GM18907 (cell line): ENCODE results near the gene ADAP1.

Source experiments
- ATAC-seq: cut with Tn5 transposase; IDR thresholded peaks from one replicate; pipeline ENCODE4 v1.9.1; 2021; ENCODE audit warnings: mild to moderate bottlenecking, moderate library complexity; ENCODE audit not compliant: unreplicated experiment

The ADAP1 gene

DNA sequence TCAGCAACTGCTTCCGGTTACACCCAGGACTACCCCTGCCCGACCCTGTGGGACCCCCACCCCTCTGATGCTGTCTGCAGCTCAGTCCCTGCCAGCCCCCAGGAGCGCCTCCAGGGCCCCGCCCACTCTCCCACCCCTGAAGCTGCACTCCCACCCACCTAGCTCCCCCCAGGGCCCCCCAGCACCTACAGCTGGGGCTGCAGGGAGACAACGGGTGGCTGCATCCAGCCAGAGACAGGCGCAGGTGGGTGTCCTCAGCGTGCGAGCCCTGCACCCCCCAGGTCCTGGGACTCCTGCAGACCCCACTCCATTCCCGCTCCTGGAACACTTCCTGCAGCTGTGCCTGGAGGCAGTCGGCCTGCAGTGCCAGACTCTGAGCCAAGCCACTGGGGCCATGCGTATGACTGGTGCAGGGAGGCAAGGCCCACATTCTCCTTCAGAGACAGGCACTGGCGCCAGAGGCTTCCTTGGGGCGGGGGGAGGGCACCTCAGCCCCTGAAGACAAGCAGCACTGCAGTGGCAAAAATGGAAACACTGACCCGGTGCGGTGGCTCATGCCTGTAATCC, 34.6 kb upstream of the ADAP1 start:
- no peak for ATAC-seq

DNA sequence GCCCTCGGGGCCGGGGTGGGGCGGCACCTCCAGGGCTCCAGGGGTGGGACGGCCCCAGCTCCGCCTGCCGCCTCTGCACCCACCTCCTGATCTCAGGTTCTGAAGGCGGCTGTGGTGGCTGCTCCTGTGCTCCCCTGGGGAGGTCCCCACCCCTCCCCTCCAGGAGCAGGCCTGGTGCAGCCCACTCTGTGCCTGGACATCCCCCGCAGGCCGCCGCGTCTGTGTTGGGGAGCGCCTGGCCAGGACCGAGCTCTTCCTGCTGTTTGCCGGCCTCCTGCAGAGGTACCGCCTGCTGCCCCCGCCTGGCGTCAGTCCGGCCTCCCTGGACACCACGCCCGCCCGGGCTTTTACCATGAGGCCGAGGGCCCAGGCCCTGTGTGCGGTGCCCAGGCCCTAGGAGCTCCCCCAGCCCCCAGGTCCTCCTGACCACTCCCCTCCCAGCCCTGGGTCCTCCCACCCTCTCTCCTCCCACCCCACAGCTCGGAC, 34.0 kb upstream of the ADAP1 start:
- no peak for ATAC-seq

DNA sequence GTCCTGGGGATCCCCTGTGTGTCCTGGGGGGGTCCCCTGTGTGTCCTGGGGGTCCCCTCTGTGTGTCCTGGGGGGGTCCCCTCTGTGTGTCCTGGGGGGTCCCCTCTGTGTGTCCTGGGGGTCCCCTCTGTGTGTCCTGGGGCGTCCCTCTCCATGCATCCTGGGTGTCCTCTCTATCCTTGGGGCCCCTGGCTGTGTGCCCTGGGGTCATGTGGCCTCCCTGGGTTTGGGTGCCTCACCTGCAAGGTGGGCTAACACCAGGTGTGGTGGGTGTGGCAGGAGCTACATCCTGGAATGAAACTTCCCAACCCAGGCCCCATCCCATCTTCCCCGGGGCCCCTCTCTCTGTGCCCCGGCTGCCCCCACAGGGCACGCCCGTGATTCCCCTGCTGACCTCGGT, 33.4 kb upstream of the ADAP1 start:
- no peak for ATAC-seq

DNA sequence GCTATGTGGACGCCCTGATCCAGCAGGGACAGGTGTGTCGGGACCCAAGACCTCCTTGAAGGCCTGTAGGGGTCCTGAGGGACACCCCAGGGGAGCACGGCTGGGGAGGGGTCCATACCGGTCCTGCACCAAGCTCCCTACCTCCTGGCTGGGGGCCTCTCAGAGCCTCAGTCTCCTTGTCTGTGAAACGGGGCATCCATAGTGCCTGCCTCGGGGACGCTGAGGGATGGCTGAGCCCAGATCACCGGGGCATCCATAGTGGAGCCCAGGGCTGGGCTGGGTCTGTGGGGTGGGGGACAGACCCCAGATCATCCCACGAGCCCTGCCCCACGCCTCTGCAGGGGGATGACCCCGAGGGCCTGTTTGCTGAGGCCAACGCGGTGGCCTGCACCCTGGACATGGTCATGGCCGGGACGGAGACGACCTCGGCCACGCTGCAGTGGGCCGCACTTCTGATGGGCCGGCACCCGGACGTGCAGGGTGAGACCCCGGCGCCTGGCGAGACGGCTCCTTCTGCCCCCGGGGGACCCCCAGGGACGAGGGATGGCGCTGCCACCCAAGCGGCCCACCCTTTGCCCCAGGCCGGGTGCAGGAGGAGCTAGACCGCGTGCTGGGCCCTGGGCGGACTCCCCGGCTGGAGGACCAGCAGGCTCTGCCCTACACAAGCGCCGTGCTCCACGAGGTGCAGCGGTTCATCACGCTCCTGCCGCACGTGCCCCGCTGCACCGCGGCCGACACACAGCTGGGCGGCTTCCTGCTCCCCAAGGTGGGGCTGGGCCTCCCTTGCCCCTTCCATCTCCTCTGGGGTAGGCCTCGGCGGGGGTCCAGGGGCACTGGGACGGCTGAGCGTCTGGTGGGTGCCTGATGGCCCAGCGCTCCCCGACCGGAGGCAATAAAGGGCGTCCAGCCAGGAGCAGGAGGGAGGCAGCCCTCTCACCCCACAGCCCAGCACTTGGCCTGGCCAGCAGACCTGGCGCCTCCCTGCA, 32.6 kb upstream of the ADAP1 start:
- ATAC-seq, result no peak

DNA sequence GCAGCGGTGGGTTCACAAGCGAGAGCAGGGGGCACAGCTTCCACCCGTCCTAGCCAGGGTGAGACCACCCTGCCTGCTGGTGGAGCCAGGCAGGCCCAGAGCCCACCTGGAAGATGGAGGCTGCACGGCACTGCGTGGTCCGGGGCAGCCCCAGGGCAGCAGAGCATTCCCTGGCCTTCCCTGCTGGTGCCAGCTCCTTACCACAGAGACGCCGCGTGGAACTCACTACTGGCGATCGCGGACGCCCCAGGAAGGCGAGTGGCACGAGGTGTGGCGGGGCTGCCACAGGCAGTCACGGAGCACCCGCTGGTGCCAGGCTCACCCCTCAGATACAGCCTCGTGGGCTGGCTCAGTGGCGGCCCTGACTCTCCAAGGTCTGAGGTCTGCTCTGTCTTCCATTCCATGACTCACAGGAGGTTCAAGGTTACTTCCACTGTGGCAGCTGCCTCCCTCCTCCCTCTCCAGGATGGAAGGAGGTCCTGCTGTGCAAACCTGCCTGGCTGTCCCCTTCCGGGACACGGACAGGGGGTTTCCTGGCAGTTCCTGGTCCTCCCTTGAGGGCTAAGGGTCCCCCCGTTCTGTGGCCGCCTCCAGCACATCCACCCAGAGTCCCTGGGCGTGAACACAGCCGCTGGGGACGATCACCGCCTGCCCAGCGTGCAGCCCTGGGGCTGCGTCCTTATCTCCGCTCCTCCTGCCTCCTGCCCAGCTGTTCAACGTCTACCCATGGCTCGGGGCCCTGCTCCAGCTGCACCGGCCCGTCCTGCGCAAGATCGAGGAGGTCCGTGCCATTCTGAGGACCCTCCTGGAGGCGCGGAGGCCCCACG, 31.6 kb upstream of the ADAP1 start:
- no peak for ATAC-seq

DNA sequence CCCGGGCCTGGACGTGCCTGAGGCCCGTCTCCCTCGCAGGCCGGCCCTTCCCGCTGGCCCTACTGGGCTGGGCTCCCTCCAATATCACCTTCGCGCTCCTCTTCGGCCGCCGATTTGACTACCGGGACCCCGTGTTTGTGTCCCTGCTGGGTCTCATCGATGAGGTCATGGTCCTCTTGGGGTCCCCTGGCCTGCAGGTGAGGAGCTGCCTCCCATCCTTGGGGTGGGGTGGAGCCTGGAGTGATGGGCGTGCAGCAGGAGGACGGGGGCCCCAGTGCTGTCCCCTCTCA, 30.6 kb upstream of the ADAP1 start:
- ATAC-seq, result no peak

DNA sequence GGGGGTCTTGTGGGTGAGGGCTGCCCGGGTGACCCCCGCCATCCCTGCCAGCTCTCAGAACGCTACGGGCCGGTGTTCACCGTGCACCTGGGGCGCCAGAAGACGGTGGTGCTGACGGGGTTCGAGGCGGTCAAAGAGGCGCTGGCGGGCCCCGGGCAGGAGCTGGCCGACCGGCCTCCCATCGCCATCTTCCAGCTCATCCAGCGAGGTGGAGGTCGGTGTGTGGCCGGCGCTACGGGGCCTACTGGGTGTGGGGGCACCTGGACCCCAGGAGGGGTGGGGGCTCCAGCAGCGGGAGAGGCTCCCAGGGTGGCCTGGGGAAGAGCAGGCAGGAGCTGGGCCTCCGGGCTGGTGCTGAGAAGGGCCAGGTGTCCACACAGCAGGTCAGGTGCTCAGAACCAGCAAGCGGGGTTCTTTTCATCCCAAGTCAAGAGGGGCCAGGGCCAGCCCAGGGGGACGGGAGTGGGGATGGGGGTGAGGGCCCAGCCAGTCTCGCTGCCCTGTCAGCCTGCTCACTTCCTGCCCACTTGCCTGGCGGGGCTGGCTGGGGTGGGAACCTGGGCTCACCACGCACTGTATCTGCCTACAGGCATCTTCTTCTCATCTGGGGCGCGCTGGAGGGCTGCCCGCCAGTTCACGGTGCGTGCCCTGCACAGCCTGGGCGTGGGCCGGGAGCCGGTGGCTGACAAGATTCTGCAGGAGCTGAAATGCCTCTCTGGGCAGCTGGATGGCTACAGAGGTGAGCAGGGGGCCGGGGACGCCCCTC, 30.1 kb upstream of the ADAP1 start:
- ATAC-seq, result no peak

DNA sequence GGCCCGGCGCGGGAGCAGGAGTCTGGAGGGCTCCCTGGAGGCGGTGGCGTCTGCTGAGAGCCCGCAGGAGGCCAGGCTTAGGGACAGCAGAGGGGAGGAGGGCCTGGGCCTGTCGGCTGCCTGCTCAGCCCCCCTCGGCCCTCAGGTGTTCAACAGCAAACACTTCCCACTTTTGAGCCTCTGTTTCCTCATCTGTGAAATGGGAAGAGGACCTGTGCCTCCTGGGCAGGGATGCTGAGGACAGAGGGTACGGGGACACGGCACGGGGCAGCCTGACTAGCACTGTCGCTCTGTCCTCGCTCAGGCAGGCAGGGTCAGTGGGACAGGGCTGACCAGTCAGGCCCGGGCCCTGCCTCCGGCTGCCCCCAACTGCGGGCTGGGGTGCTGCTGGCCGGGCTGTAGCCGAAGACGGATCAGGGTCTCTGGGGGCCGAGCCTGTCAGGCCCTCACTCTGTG, 29.2 kb upstream of the ADAP1 start:
- ATAC-seq, result no peak

DNA sequence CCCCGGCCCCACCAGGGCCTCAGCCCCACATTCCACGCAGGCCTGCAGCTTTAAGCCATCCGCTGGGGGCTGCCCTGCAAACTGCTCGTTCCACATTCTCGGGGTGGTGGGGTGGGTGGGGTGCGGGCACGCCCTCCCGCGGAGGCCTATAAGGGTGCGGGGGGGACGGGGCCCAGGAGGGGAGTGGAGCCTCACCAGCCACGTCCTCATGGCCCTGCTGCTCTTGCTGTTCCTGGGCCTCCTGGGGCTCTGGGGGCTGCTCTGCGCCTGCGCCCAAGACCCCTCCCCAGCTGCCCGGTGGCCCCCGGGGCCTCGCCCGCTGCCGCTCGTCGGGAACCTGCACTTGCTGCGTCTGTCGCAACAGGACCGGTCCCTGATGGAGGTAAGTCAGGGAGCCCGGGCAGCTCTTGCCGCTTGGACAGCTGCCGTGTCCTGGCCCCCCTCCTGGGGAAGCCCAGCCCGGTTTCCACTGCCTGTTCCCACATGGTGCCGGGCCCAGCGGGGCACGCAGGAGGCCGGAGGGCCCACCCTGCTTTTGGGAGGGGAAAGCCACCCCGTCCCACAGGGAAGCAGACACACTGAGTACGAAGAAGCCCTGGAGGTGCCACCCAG, 28.6 kb upstream of the ADAP1 start, which contains the start of gene CYP2W1:
CYP2W1 (plus strand) TSS at position 178 of the 612 bp plus-strand sequence; CDS start at position 209, 31 bp downstream.
- no peak for ATAC-seq

DNA sequence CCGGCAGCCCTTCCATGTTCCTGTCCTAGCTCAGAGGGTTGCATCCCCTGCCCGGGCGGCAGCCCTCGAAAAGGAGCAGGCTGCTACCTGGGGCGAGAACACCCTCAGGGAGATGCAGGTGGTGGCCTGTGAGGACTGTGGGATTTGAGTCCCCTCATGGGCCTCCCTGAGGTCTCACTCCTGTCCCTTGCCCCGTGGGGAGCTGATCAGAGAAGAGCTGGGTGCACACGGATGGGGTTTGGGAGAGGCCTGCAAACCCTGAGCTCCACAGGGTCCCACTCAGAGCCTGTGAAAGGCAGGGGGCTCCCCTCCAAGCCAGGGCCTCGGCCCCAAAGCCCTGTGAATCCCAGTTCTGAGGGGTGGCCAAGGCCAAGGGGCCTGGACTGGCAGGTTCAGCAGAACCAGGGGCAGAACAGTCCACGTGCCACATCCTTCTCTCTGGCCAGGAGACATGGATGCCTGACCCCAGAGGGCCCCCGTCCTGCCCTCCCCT, 28.1 kb upstream of the ADAP1 start:
- no peak for ATAC-seq

DNA sequence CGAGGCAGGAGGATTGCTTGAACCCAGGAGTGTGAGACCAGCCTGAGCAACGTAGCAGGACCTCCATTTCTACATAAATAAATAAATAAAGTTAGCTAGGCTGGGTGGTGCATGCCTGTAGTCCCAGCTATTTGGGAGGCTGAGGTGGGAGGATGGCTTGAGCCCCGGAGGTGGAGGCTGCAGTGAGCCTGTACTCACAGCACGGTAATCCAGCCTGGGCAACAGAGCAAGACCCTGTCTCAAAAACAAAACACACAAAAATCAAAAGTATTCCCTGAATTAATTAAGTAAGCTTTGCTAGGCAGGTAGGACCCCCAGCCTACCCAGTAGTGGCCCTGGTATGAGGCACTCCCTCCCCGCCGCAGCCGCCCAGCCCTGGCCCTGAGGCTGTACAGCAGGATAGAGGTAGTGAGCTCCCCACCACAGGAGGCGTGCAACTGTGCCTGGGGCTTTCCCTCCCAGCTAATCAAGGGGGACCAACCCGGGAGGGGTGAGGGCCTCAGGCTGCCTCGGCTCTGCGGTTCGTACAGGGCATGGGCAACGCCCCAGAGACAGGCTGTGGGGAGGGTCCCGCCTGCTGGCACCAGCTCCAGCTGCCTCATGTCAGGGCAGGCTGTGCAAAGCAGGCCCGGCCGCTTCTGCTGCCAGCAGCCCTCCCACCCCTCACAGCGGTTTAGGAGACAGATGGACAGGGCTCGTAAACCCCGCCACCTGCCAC, 27.5 kb upstream of the ADAP1 start:
- no peak for ATAC-seq

DNA sequence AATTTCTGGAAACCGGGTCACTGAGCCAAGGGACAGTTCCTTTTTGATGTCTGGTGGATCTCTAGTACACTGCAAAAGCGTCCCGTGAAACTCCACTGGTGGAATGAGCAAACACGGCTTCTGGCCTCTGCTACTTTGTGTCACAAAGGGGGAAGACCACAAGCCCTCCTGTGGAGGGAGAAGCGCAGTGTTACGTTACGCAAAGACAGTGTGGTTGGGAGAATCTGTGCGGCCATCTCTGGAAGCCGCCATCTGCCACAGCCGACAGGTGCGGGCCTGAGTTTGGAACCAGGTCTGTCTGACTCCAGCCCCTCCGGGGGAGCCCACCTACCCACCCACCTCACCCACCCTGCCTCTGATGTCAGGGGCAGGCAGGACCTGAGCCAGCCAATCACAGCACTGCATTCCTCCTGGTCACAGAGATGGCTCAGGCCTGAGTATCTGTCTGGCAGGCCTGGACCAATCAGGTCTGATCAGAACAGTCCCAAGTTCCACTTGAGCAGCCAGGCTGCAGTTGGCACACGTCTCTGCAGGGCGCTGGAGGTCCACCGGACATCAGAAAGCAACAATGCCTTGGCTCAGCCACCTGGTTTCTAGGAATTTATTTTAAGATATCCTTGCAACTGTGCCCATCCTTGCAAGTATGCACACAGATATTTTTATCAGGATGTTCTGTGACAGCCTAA, 25.5 kb upstream of the ADAP1 start:
- no peak for ATAC-seq

DNA sequence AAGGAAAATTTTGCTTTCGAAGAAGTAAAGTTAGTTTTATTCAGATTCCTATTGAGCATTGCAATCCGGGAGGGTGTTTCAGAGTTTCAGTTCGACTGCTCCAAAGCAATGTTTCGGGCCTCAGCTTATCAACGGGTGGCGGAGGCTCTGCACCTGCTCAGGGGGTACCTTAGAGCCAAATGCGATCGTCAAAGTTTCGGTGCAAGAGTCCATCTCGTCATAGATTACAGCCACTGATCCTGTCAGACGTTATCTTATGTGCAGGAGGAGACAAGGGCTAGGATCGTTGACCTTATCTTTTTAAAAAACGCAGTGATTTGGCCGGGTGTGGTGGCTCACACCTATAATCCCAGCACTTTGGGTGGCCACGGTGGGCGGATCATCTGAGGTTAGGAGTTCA, 24.7 kb upstream of the ADAP1 start:
- no peak for ATAC-seq

DNA sequence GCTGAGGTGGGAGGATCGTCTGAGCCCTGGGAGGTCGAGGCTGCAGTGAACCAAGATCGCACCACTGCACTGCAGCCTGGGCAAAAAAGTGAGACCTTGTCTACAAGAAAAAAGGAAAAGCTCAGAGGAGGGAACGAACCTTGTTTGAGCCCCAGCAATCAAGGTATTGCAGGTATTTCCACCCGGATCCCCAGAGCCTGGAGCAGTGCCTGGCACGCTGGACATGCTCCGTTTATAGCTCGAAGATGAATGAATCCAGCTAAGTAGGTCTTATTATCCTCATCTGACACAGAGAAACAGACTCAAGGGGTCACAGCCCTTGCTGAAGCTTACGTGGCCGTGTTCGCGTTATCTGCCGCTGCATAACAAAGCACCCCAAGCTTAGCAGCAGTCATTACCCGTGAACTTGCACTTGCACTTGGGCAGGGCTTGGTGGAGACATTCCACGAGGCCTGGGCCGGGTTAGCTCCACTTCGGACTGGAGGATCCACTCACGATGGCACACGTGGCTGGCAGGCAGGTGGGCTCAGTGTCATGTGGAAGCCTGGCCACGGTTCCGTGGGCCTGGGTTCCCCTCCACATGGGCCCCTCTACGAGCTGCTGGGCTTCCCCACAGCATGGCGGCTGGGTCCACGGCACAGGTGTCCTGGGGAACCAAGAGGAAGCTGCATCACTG, 24.1 kb upstream of the ADAP1 start:
- ATAC-seq, result no peak

DNA sequence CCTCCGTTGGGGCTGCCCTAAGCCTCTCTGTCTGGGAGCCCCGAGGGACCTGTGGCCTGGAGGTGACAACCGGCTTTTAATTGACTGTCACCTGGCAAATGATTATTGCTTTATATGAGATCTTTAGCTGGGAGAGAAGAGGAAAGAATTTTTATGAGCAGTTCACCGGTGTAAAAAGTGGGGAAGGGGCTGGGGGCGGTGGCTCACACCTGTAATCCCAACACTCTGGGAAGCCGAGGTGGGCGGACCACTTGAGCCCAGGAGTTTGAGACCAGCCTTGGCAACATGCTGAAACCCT, 23.5 kb upstream of the ADAP1 start:
- no peak for ATAC-seq

DNA sequence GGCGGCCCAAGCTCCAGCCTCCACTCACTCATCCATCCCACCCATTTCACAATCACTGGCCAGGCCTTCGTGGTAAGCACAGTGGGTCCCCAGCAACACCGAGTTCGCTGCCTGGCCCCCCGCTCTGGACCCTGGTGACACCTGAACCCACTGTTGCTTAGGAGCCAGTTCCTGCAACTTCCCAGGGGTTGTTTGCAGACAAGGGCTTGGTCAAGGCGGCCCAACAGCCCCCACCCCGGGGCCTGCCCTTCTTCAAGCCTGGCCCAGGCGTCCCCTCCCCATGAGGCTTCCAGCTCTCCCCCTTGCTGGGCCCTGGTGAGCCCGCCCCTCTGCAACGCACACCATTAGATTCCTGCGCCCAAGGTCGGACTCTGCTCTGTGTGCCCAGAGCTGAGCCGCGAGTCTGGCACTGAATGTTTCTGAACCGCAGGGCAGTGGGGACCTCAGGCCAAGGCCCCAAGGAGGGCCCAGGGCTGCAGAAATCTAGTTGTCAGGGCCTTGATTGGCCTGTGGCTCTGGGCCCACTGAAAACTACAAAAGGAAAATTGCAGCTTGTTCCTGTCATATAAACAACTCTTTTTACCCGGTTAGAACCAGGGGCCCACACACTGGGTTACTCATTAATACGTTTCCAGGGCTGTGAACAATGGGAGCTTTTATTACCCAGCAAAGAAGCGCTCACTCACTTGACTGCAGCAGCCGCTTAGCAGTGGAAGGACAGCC, 23.0 kb upstream of the ADAP1 start:
- peak; percentile 47 for ATAC-seq

DNA sequence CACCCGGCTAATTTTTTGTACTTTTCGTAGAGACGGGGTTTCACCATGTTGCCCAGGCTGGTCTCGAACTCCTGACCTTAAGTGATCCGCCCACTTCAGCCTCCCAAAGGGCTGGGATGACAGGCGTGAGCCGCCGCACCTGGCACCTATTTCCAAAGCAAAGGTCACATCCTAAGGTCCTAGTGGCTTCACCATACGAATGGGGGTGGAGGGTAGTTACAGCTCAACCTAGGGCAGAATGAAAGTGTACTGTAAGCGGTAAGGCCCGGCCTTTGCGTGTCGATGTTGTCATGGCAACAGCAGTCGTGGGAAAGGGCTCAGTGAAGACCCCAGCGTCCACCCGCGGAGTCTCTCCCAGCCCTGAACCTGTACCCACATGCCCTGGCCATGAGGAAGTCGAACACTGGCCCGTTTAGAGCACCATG, 22.4 kb upstream of the ADAP1 start:
- ATAC-seq, result no peak
